WTC11 (cell line): ENCODE measurements around the gene IRF2BP2. TPM values are rescaled to one million over a fixed set of nuclear protein-coding genes. Genes with fewer than 3 reads are reported as not detected.

Experiments
- ATAC-seq: fragments of 200-7000 bp; cut with Tn5 transposase; 2 replicates; pipeline ENCODE4 v1.10.0; 2021; ENCODE audit warnings: mild to moderate bottlenecking, moderate library complexity
- CTCF ChIA-PET: fragments of 300-600 bp; sonication (Branson Sonifier 250); formaldehyde crosslinking; loops from one replicate; lab custom pipeline; 2021; ENCODE audit warnings: antibody characterized with exemption; lab: Charles Lee
- POLR2A ChIA-PET: fragments of 350-600 bp; sonication (Branson Sonifier 250); formaldehyde crosslinking; loops from one replicate; lab custom pipeline; 2021; ENCODE audit warnings: antibody characterized with exemption; lab: Charles Lee
- DNase-seq: peaks from one replicate; pipeline ENCODE4 v3.0.0; 2021; ENCODE audit warnings: low spot score
- H3K27ac Mint-ChIP-seq: 2 replicates; pipeline ENCODE4 v1.8.0; 2021; ENCODE audit warnings: mixed read lengths
- H3K27me3 Mint-ChIP-seq: 2 replicates; pipeline ENCODE4 v1.8.0; 2021; ENCODE audit warnings: low read depth, mild to moderate bottlenecking, moderate library complexity, mixed read lengths
- H3K36me3 Mint-ChIP-seq: 2 replicates; pipeline ENCODE4 v1.8.0; 2021; ENCODE audit warnings: mixed read lengths
- H3K4me1 Mint-ChIP-seq: 2 replicates; pipeline ENCODE4 v1.8.0; 2022; ENCODE audit warnings: mixed read lengths
- H3K4me3 Mint-ChIP-seq: 2 replicates; pipeline ENCODE4 v1.8.0; 2021; ENCODE audit warnings: mild to moderate bottlenecking, moderate library complexity, mixed read lengths
- H3K9me3 Mint-ChIP-seq: 2 replicates; pipeline ENCODE4 v1.8.0; 2021; ENCODE audit warnings: mixed read lengths
- AFF4 ChIP-seq: sonication (generic); formaldehyde crosslinking; IDR thresholded peaks from 2 replicates; pipeline ENCODE4 v1.8.1; 2023; ENCODE audit warnings: mild to moderate bottlenecking, missing genetic modification reagents, borderline replicate concordance
- ATF3 ChIP-seq: sonication (generic); formaldehyde crosslinking; conservative IDR thresholded peaks from 2 replicates; pipeline ENCODE4 v1.8.1; 2022; ENCODE audit warnings: mild to moderate bottlenecking, missing genetic modification reagents
- CBFB ChIP-seq: sonication (generic); formaldehyde crosslinking; IDR thresholded peaks from 2 replicates; pipeline ENCODE4 v1.8.1; 2022; ENCODE audit warnings: mild to moderate bottlenecking, low read depth, missing genetic modification reagents
- CREB1 ChIP-seq: sonication (generic); formaldehyde crosslinking; IDR thresholded peaks from 2 replicates; pipeline ENCODE4 v1.8.0; 2023; ENCODE audit warnings: mild to moderate bottlenecking, missing genetic modification reagents
- E2F1 ChIP-seq: sonication (generic); formaldehyde crosslinking; IDR thresholded peaks from 2 replicates; pipeline ENCODE4 v1.8.0; 2022; ENCODE audit warnings: mild to moderate bottlenecking, missing genetic modification reagents
- E2F4 ChIP-seq: sonication (generic); formaldehyde crosslinking; IDR thresholded peaks from 2 replicates; pipeline ENCODE4 v1.8.1; 2022; ENCODE audit warnings: low read depth, mild to moderate bottlenecking, moderate library complexity, missing genetic modification reagents, borderline replicate concordance
- ELF4 ChIP-seq: sonication (generic); formaldehyde crosslinking; IDR thresholded peaks from 2 replicates; pipeline ENCODE4 v1.8.1; 2022; ENCODE audit warnings: low read depth, mild to moderate bottlenecking, moderate library complexity, missing genetic modification reagents
- ESRRA ChIP-seq: sonication (generic); formaldehyde crosslinking; IDR thresholded peaks from 2 replicates; pipeline ENCODE4 v1.8.1; 2022; ENCODE audit warnings: mild to moderate bottlenecking, missing genetic modification reagents, borderline replicate concordance
- FOXK1 ChIP-seq: sonication (generic); formaldehyde crosslinking; IDR thresholded peaks from 2 replicates; pipeline ENCODE4 v1.8.0; 2022; ENCODE audit warnings: mild to moderate bottlenecking, moderate library complexity, missing genetic modification reagents
- IRF1 ChIP-seq: sonication (generic); formaldehyde crosslinking; IDR thresholded peaks from 2 replicates; pipeline ENCODE4 v1.8.0; 2023; ENCODE audit warnings: missing genetic modification reagents
- NFYB ChIP-seq: sonication (generic); formaldehyde crosslinking; conservative IDR thresholded peaks from 2 replicates; pipeline ENCODE4 v1.8.0; 2022; ENCODE audit warnings: low read depth, missing genetic modification reagents
- OVOL2 ChIP-seq: fragments of 250-450 bp; sonication (Bioruptor Pico); IDR thresholded peaks from 2 replicates; pipeline ENCODE4 v1.9.0; 2021; ENCODE audit warnings: mild to moderate bottlenecking, borderline replicate concordance
- PRDM15 ChIP-seq: sonication (generic); formaldehyde crosslinking; IDR thresholded peaks from 2 replicates; pipeline ENCODE4 v1.8.0; 2022; ENCODE audit warnings: missing genetic modification reagents
- SMAD4 ChIP-seq: sonication (generic); formaldehyde crosslinking; IDR thresholded peaks from 2 replicates; pipeline ENCODE4 v1.8.0; 2022; ENCODE audit warnings: mild to moderate bottlenecking, missing genetic modification reagents
- TEAD1 ChIP-seq: sonication (generic); formaldehyde crosslinking; IDR thresholded peaks from 2 replicates; pipeline ENCODE4 v1.8.0; 2022; ENCODE audit warnings: mild to moderate bottlenecking, missing genetic modification reagents
- TP53 ChIP-seq: sonication (generic); formaldehyde crosslinking; IDR thresholded peaks from 2 replicates; pipeline ENCODE4 v1.8.1; 2023; ENCODE audit warnings: mild to moderate bottlenecking, missing genetic modification reagents
- ZBTB43 ChIP-seq: sonication (generic); formaldehyde crosslinking; IDR thresholded peaks from 2 replicates; pipeline ENCODE4 v1.8.1; 2023; ENCODE audit warnings: mild to moderate bottlenecking, missing genetic modification reagents
- ZNF416 ChIP-seq: fragments of 250-450 bp; sonication (Bioruptor Pico); IDR thresholded peaks from 2 replicates; pipeline ENCODE4 v1.9.0; 2021; ENCODE audit warnings: mild to moderate bottlenecking, inconsistent platforms
- ZNF512 ChIP-seq: sonication (generic); formaldehyde crosslinking; IDR thresholded peaks from 2 replicates; pipeline ENCODE4 v1.8.1; 2022; ENCODE audit warnings: missing genetic modification reagents, borderline replicate concordance
- total RNA-seq: library from RNA; stranded (reverse); gene quantifications from 3 replicates; pipeline ENCODE4 v1.2.3, GENCODE V29; 2021

The IRF2BP2 gene
- total RNA-seq, 1 experiment from 2014 or later: 70.9 TPM

GRCh38 chr1:234592240-234592639, 17.7 kb downstream of the IRF2BP2 start:
- DNase-seq: no peak
- Mint-ChIP-seq H3K36me3 (peaks cover 6% of the 10 kb centered on the region; the same call in 1 of the 2 replicates), H3K4me3 (no peak overlapping the region), H3K27me3 (peaks cover 9% of the 10 kb centered on the region), H3K4me1 (no peaks in the 10 kb centered on the region), H3K9me3 (peaks cover 25% of the 10 kb centered on the region), H3K27ac (no peak overlapping the region)
- ChIA-PET POLR2A (no interaction called here), CTCF (interaction anchor here (0.6 kb wide), 1 partner anchor 274 kb away, joined by 3 read pairs; no protein-coding TSS in a partner anchor)
- TF ChIP-seq ZBTB43 (no peak), ATF3 (CRISPR knock-in tag) (no peak), E2F1 (CRISPR knock-in tag) (no peak), E2F4 (CRISPR knock-in tag) (no peak), SMAD4 (no peak), ZNF512 (no peak), CREB1 (CRISPR knock-in tag) (no peak), PRDM15 (CRISPR knock-in tag) (no peak), CBFB (no peak), OVOL2 (CRISPR knock-in tag) (no peak), TEAD1 (no peak)
- no peak for ATAC-seq

GRCh38 chr1:234591131-234591530, 18.8 kb downstream of the IRF2BP2 start:
- H3K9me3 Mint-ChIP-seq: peaks cover 22% of the 10 kb centered on the region
- POLR2A ChIA-PET: interaction anchor here (1.0 kb wide), 1 partner anchor 15 kb away, joined by 4 read pairs; no protein-coding TSS in a partner anchor
- no peak for TF ChIP-seq ESRRA (CRISPR knock-in tag)
- TF ChIP-seq CREB1 (CRISPR knock-in tag): no peak
- TF ChIP-seq TP53 (CRISPR knock-in tag): no peak
- TF ChIP-seq ELF4 (CRISPR knock-in tag): no peak
- TF ChIP-seq NFYB (CRISPR knock-in tag): no peak
- no peak for TF ChIP-seq FOXK1 (CRISPR knock-in tag)
- no peak for TF ChIP-seq ZNF416 (CRISPR knock-in tag)
- TF ChIP-seq AFF4 (CRISPR knock-in tag): no peak
- no peak for TF ChIP-seq OVOL2 (CRISPR knock-in tag)
- no peak for TF ChIP-seq IRF1

More at GRCh38 chr1:234591131-234591530, 18.8 kb downstream of the IRF2BP2 start:
- H3K27me3 Mint-ChIP-seq: peaks cover 9% of the 10 kb centered on the region
- H3K27ac Mint-ChIP-seq: no peak overlapping the region
- ATAC-seq (no peak), DNase-seq (no peak)
- no peak overlapping the region for H3K4me3 Mint-ChIP-seq
- CTCF ChIA-PET: no interaction called here
- peaks cover 6% of the 10 kb centered on the region; the same call in 1 of the 2 replicates for H3K36me3 Mint-ChIP-seq
- H3K4me1 Mint-ChIP-seq: no peaks in the 10 kb centered on the region
